GM18951 (cell line): ENCODE measurements around the gene TOP3A.
"Not testable (repeated sequence)": the region's sequence is repeated elsewhere in the genome, so short reads cannot be mapped to it uniquely, and the experiment has no call there.

Source experiments
- POLR2A ChIP-seq: IDR thresholded peaks from 4 replicates; pipeline ENCODE4 v1.6.1; 2011; ENCODE audit warnings: mild to moderate bottlenecking; ENCODE audit not compliant: insufficient read length, insufficient read depth; ENCODE audit errors: extremely low read depth
- in situ Hi-C: fragments of 300-500 bp; cut with MboI; formaldehyde crosslinking; loops from one replicate; pipeline ENCODE4 v1.12.0; 2022; ENCODE audit warnings: low sequenced_read_pairs, mixed read lengths, inconsistent platforms; ENCODE audit not compliant: unreplicated experiment

Gene TOP3A

DNA sequence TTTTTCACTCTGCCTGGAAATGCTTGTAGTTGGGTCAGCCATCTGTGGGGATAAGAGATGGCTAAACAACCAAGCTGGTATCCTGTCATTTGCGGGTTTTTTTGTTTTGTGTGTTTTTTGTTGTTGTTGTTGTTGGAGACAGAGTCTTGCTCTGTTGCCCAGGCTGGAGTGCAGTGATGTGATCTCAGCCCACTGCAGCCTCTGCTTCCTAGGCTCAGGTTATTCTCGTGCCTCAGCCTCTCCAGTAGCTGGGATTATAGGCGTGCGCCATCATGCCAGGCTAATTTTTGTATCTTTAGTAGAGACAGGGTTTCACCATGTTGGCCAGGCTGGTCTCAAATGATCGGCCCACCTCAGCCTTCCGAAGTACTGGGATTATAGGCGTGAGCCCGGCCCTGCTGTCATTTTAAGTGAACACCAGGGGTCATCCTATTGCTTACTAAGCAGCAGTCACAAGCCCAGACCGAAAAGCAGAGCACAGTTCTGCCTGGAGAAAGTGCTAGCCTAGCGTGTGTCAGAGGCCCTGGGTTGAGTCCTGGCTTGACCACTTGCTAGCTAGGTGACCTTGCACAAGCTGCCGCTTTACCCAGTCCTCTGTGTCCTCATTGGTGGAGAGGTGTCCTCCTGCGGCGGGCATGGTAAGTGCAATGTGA, 4.9 kb upstream of the TOP3A start:
- in situ Hi-C loops, result no loop called here
- no peak for TF ChIP-seq POLR2A

DNA sequence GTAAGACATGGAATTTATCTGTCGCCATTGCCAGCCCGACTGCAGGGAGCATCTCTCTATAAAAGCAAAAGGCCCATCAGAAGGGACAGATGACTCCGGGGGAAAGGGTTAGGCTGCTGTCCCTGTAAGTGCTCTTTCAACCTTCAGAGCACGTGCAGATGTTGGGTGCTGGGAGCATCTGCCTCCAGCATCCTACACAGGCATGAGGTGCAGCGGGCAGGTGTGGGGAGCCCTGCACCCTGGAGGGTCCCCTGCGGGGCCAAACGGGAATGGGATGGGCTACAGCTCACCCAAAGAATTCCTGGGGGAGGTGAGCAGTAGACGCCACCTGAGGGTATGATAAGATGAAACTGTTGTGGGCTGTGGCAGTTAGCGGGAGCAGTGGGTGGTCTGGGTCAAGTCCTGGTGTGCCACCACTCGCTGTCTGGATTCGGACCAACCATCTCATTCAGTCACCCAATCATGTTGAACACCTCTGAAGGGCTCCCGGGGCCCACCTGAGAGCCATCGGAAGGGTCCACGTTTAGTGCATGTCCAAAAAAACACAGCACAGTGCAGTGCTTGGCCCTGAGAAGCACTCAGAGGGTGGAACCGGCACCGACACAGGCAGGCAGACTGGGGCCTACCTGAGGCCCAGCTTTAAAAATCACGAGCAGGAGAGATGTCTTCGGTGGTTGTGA, 4.1 kb upstream of the TOP3A start:
- TF ChIP-seq POLR2A, result no peak
- in situ Hi-C loops, result no loop called here

DNA sequence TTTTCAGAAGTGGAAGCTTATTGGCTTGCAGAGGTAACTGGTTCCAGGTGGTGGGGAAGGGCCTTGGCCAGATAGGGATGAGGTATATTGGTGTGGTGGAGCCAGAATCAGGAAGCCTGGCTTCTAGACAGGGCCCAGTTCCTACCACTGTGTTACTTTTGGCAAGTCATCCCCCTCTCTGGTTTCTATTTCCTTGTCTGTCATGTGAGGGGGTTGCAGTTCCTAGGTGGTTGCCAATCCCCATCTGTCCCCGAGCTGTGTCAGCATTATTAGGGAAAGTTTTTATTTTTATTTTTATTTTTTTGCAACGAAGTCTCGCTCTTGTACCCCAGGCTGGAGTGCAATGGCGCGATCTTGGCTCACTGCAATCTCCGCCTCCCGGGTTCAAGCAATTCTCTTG, 3.3 kb upstream of the TOP3A start:
- TF ChIP-seq POLR2A, result no peak
- in situ Hi-C loops, result no loop called here

- in situ Hi-C loops, result no loop called here
- no peak for TF ChIP-seq POLR2A
Measured at GRCh38 chr17:18315961-18316360, 1.2 kb upstream of the TOP3A start.

GRCh38 chr17:18315562-18315922, 748 bp upstream of the TOP3A start:
- TF ChIP-seq POLR2A, result no peak
- in situ Hi-C loops, result no loop called here

GRCh38 chr17:18314059-18314730, 599 bp downstream of the TOP3A start:
- no peak for TF ChIP-seq POLR2A
- in situ Hi-C loops, result no loop called here

DNA sequence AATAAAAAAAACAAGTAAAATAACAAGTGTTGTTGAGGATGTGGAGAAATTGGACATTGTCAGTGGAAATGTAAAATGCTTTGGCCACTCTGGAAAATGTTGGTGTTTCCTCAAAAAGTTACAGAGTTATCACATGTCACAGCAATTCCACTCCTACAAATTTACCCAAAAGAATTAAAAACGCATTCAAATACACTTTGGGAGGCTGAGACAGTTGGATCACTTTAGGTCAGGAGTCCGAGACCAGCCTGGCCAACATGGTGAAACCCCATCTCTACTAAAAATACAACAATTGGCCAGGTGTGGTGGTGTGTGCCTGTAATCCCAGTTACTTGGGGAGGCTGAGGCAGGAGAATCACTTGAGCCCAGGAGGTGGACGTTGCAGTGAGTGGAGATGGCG, 5.6 kb downstream of the TOP3A start:
- in situ Hi-C loops, result no loop called here
- no peak for TF ChIP-seq POLR2A

GRCh38 chr17:18303206-18303605, 11.6 kb downstream of the TOP3A start:
- in situ Hi-C loops, result not testable (repeated sequence)

GRCh38 chr17:18300725-18301480, 13.9 kb downstream of the TOP3A start:
- in situ Hi-C loops, result no loop called here
- TF ChIP-seq POLR2A, result no peak

DNA sequence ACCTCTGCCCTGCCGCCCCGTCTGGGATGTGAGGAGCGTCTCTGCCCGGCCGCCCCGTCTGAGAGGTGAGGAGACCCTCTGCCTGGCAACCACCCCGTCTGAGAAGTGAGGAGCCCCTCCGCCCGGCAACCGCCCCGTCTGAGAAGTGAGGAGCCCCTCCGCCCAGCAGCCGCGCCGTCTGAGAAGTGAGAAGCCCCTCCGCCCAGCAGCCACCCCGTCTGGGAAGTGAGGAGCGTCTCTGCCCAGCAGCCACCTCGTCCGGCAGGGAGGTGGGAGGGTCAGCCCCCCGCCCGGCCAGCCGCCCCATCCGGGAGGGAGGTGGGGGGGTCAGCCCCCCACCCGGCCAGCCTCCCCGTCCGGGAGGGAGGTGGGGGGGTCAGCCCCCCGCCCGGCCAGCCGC, 16.7 kb downstream of the TOP3A start:
- in situ Hi-C loops, result not testable (repeated sequence)

- no peak for TF ChIP-seq POLR2A
- in situ Hi-C loops, result no loop called here
Measured at GRCh38 chr17:18291718-18292540, 22.9 kb downstream of the TOP3A start.

GRCh38 chr17:18285296-18285695, 29.5 kb downstream of the TOP3A start:
- in situ Hi-C loops, result no loop called here
- no peak for TF ChIP-seq POLR2A

DNA sequence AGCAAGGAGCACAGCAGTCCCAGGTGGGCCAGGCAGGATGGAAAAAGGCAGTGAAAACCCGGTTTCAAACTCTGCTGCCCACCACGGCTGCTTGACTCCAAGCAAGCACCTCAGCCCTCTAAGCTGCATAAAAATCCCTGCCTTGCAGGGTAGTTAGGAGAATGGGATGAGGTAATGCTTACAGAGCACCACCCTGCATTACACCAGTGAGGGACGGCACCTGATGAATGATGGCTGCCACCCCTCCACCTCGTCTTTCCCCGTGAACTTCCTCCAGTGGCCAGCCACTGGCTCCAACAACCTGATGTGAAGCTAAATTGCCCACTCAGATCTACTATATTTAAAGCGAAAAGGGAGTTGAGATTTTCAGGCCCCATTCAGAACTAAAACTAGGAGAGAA, 33.0 kb downstream of the TOP3A start:
- TF ChIP-seq POLR2A, result no peak
- in situ Hi-C loops, result no loop called here
